ENCODE measurements around the gene GOLM1. TPM values are rescaled to one million over a fixed set of nuclear protein-coding genes. Genes with fewer than 3 reads are reported as not detected.
A peak's percentile ranks its signal among the peaks of the same experiment; 100 is the strongest.

The GOLM1 gene
- total RNA-seq, 1 donor from 2014 or later: 149 TPM

- H3K4me3 Mint-ChIP-seq: peak overlapping the region; percentile 53
- H3K4me1 Mint-ChIP-seq (ENCODE audit: unreplicated experiment): peaks cover 30% of the 10 kb centered on the region
- TF ChIP-seq, protein P1, sequence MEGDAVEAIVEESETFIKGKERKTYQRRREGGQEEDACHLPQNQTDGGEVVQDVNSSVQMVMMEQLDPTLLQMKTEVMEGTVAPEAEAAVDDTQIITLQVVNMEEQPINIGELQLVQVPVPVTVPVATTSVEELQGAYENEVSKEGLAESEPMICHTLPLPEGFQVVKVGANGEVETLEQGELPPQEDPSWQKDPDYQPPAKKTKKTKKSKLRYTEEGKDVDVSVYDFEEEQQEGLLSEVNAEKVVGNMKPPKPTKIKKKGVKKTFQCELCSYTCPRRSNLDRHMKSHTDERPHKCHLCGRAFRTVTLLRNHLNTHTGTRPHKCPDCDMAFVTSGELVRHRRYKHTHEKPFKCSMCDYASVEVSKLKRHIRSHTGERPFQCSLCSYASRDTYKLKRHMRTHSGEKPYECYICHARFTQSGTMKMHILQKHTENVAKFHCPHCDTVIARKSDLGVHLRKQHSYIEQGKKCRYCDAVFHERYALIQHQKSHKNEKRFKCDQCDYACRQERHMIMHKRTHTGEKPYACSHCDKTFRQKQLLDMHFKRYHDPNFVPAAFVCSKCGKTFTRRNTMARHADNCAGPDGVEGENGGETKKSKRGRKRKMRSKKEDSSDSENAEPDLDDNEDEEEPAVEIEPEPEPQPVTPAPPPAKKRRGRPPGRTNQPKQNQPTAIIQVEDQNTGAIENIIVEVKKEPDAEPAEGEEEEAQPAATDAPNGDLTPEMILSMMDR (conservative IDR thresholded peaks at IDR 0.05): no peak
- H3K36me3 Mint-ChIP-seq: peaks cover 29% of the 10 kb centered on the region
- H3K9me3 Mint-ChIP-seq: no peaks in the 10 kb centered on the region
- no peaks in the 10 kb centered on the region for H3K27me3 Mint-ChIP-seq
- H3K27ac Mint-ChIP-seq: peak overlapping the region; percentile 84
- DNase-seq (ENCODE audit: extremely low spot score, unreplicated experiment): no peak
Measured at GRCh38 chr9:86079865-86080469, 19.4 kb downstream of the GOLM1 start.

- H3K4me3 Mint-ChIP-seq: peak overlapping the region; percentile 53
- H3K9me3 Mint-ChIP-seq: no peaks in the 10 kb centered on the region
- no peaks in the 10 kb centered on the region for H3K27me3 Mint-ChIP-seq
- TF ChIP-seq, protein P1 (conservative IDR thresholded peaks at IDR 0.05): no peak
- H3K36me3 Mint-ChIP-seq: peaks cover 33% of the 10 kb centered on the region
- peaks cover 30% of the 10 kb centered on the region for H3K4me1 Mint-ChIP-seq (ENCODE audit: unreplicated experiment)
- H3K27ac Mint-ChIP-seq: peak overlapping the region; percentile 84
- DNase-seq (ENCODE audit: extremely low spot score, unreplicated experiment): no peak
Measured at GRCh38 chr9:86079421-86079831, 19.9 kb downstream of the GOLM1 start.

- H3K27me3 Mint-ChIP-seq: no peaks in the 10 kb centered on the region
- TF ChIP-seq, protein P1 (conservative IDR thresholded peaks at IDR 0.05): no peak
- H3K4me1 Mint-ChIP-seq (ENCODE audit: unreplicated experiment): peaks cover 30% of the 10 kb centered on the region
- H3K4me3 Mint-ChIP-seq: no peak overlapping the region
- no peak for DNase-seq (ENCODE audit: extremely low spot score, unreplicated experiment)
- H3K27ac Mint-ChIP-seq: peak overlapping the region; percentile 73
- H3K36me3 Mint-ChIP-seq: peaks cover 29% of the 10 kb centered on the region
- H3K9me3 Mint-ChIP-seq: no peaks in the 10 kb centered on the region
Measured at GRCh38 chr9:86078731-86079130, 20.6 kb downstream of the GOLM1 start.

GRCh38 chr9:86077276-86077675, 22.1 kb downstream of the GOLM1 start:
- Mint-ChIP-seq H3K4me1 (ENCODE audit: unreplicated experiment) (peaks cover 24% of the 10 kb centered on the region), H3K27me3 (no peaks in the 10 kb centered on the region), H3K36me3 (peaks cover 29% of the 10 kb centered on the region), H3K4me3 (no peak overlapping the region), H3K9me3 (no peaks in the 10 kb centered on the region), H3K27ac (no peak overlapping the region)
- TF ChIP-seq, protein P1 (conservative IDR thresholded peaks at IDR 0.05): no peak
- DNase-seq (ENCODE audit: extremely low spot score, unreplicated experiment): no peak

GRCh38 chr9:86075132-86076109, 23.9 kb downstream of the GOLM1 start:
- Mint-ChIP-seq H3K4me1 (ENCODE audit: unreplicated experiment) (peaks cover 28% of the 10 kb centered on the region), H3K4me3 (no peak overlapping the region), H3K36me3 (peaks cover 32% of the 10 kb centered on the region), H3K9me3 (no peaks in the 10 kb centered on the region), H3K27me3 (no peaks in the 10 kb centered on the region), H3K27ac (peak overlapping the region; percentile 56)
- no peak for DNase-seq (ENCODE audit: extremely low spot score, unreplicated experiment)
- TF ChIP-seq, protein P1 (conservative IDR thresholded peaks at IDR 0.05): no peak
